Natural killer cell treated with Interleukin-12 subunit alpha and Interleukin-12 subunit beta and Interleukin-15 and Interleukin-18, amount 100 ng/mL, for 72 hours (primary cell): ENCODE measurements around the gene DNAH9. TPM values are rescaled to one million over a fixed set of nuclear protein-coding genes. Genes with fewer than 3 reads are reported as not detected.

ENCODE experiments used
- ATAC-seq, 2 donors: fragments of 150-1000 bp; cut with Tn5 transposase in 1 of 2; sonication (Bioruptor Pico), chemical (Tn5 transposase) in 1 of 2; 2 replicates each; pipeline ENCODE4 v1.10.0; 2021
- DNase-seq: peaks from one replicate; pipeline ENCODE4 v3.0.0; 2022; ENCODE audit warnings: low spot score
- H3K27ac Mint-ChIP-seq, 2 donors: 1 replicate in 1 of 2; 2 replicates in 1 of 2; pipeline ENCODE4 v1.8.0; 2022; ENCODE audit warnings: mixed read lengths in 2 of 2, mild to moderate bottlenecking in 1 of 2, moderate library complexity in 1 of 2
- H3K27me3 Mint-ChIP-seq, 2 donors: 1 replicate in 1 of 2; 2 replicates in 1 of 2; pipeline ENCODE4 v1.8.0; 2022; ENCODE audit warnings: mixed read lengths in 2 of 2
- H3K36me3 Mint-ChIP-seq: one replicate; pipeline ENCODE4 v1.8.0; 2022; ENCODE audit warnings: mixed read lengths
- H3K4me1 Mint-ChIP-seq, 2 donors: 1 replicate in 1 of 2; 2 replicates in 1 of 2; pipeline ENCODE4 v1.8.0; 2022; ENCODE audit warnings: low read depth in 2 of 2, mixed read lengths in 2 of 2, mild to moderate bottlenecking in 1 of 2
- H3K4me3 Mint-ChIP-seq: one replicate; pipeline ENCODE4 v1.8.0; 2022; ENCODE audit warnings: mixed read lengths
- H3K9me3 Mint-ChIP-seq: 2 replicates; pipeline ENCODE4 v1.8.0; 2022; ENCODE audit warnings: mixed read lengths
- total RNA-seq, 2 donors: library from RNA; stranded (reverse); gene quantifications; one replicate each; pipeline ENCODE4 v1.2.3, GENCODE V29; 2022

Gene DNAH9
- total RNA-seq, 2 donors from 2014 or later = not detected

GRCh38 chr17:11779892-11780291 is 181.6 kb downstream of the DNAH9 start:
- no peaks in the 10 kb centered on the region for H3K36me3 Mint-ChIP-seq
- no peak overlapping the region for H3K4me3 Mint-ChIP-seq
- no peaks in the 10 kb centered on the region for H3K4me1 Mint-ChIP-seq
- H3K27me3 Mint-ChIP-seq = no peaks in the 10 kb centered on the region
- H3K27ac Mint-ChIP-seq = no peak overlapping the region
- DNase-seq (no peak), ATAC-seq (no peak)
- peaks cover 16% of the 10 kb centered on the region for H3K9me3 Mint-ChIP-seq

- ATAC-seq = no peak
- peaks cover 15% of the 10 kb centered on the region for H3K9me3 Mint-ChIP-seq
Observed at GRCh38 chr17:11780621-11781020, 182.4 kb downstream of the DNAH9 start.

GRCh38 chr17:11786711-11787438 is 188.6 kb downstream of the DNAH9 start:
- Mint-ChIP-seq H3K4me1 (no peaks in the 10 kb centered on the region), H3K27ac (no peak overlapping the region), H3K36me3 (no peaks in the 10 kb centered on the region), H3K27me3 (no peaks in the 10 kb centered on the region), H3K4me3 (no peak overlapping the region), H3K9me3 (peaks cover 20% of the 10 kb centered on the region)
- ATAC-seq (no peak), DNase-seq (no peak)

More at GRCh38 chr17:11780621-11781020, 182.4 kb downstream of the DNAH9 start:
- H3K36me3 Mint-ChIP-seq = no peaks in the 10 kb centered on the region
- H3K27me3 Mint-ChIP-seq = no peaks in the 10 kb centered on the region
- no peak overlapping the region for H3K4me3 Mint-ChIP-seq
- no peak for DNase-seq
- H3K4me1 Mint-ChIP-seq = no peaks in the 10 kb centered on the region
- H3K27ac Mint-ChIP-seq = no peak overlapping the region

DNA sequence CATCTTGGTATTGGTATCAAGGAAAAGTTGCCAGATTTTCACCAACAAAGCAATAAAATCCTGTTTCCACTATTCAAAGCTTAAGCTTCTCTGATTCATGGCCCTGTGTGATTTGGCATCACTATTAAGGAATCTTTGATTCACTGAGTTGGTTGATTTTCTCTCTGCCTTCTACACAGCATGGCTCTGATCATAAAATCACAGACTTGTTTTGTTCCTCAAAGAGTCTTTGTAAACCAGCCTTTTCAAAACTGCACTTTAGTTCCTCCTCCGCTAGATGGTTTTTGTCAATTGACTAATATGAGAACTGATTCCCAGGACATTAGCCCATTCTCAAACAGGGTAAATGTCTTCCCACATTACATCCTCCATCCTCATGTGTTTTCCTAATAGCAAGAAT is 197.6 kb downstream of the DNAH9 start:
- Mint-ChIP-seq H3K9me3 (peaks cover 10% of the 10 kb centered on the region), H3K4me3 (no peak overlapping the region), H3K27me3 (no peaks in the 10 kb centered on the region), H3K36me3 (no peaks in the 10 kb centered on the region), H3K27ac (no peak overlapping the region), H3K4me1 (no peaks in the 10 kb centered on the region)
- DNase-seq (no peak), ATAC-seq (no peak)

DNA sequence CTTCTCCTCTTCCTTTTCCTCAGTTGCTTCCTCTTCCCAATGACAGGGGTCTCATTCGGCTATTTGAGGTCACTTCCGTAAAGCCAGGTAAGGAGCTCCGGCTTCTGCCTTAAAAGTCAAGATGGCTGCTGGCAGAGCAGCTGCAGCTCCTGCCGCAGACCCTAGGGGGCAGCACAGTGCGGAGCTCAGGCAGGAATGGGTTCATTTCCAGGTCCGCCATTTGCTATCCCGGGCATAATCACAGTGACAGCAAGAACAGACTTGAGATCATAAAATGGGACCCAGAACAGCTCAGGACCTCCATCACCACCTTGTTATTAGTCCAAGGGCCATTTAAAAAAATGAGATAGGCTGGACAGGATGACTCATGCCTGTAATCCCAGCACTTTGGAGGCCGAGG is 199.5 kb downstream of the DNAH9 start:
- no peak overlapping the region for H3K4me3 Mint-ChIP-seq
- ATAC-seq = no peak
- DNase-seq = no peak
- no peak overlapping the region for H3K27ac Mint-ChIP-seq
- H3K36me3 Mint-ChIP-seq = no peaks in the 10 kb centered on the region
- H3K27me3 Mint-ChIP-seq = no peaks in the 10 kb centered on the region
- peaks cover 10% of the 10 kb centered on the region for H3K9me3 Mint-ChIP-seq
- H3K4me1 Mint-ChIP-seq = no peaks in the 10 kb centered on the region

GRCh38 chr17:11803231-11803969 is 205.1 kb downstream of the DNAH9 start:
- Mint-ChIP-seq H3K4me1 (no peaks in the 10 kb centered on the region), H3K9me3 (peaks cover 2% of the 10 kb centered on the region), H3K27me3 (no peaks in the 10 kb centered on the region), H3K27ac (no peak overlapping the region), H3K36me3 (no peaks in the 10 kb centered on the region), H3K4me3 (no peak overlapping the region)
- DNase-seq = no peak
- no peak for ATAC-seq

GRCh38 chr17:11805138-11805537 is 206.9 kb downstream of the DNAH9 start:
- Mint-ChIP-seq H3K9me3 (peaks cover 3% of the 10 kb centered on the region), H3K36me3 (no peaks in the 10 kb centered on the region), H3K27ac (no peak overlapping the region), H3K4me3 (no peak overlapping the region), H3K4me1 (no peaks in the 10 kb centered on the region), H3K27me3 (no peaks in the 10 kb centered on the region)
- ATAC-seq (no peak), DNase-seq (no peak)

DNA sequence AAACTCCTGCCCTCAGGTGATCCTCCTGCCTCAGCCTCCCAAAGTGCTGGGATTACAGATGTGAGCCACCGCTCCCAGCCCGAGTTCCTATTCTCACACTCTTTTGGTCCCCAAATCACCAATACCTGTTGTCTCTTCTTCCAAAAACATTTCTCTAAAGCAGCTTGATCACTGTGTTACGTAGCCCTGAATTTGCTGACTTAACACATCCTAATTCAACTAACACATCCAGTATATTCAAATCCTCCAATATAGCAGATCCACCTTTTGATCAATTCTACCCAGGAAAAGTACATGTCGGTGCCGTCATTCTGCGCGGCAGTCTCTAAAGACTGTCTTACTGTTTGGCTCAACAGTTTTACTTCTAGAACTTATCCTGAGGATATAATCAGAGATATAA is 207.7 kb downstream of the DNAH9 start:
- DNase-seq = no peak
- Mint-ChIP-seq H3K36me3 (no peaks in the 10 kb centered on the region), H3K27me3 (no peaks in the 10 kb centered on the region), H3K27ac (no peak overlapping the region), H3K9me3 (peaks cover 8% of the 10 kb centered on the region), H3K4me1 (no peaks in the 10 kb centered on the region), H3K4me3 (no peak overlapping the region)
- ATAC-seq = no peak

DNA sequence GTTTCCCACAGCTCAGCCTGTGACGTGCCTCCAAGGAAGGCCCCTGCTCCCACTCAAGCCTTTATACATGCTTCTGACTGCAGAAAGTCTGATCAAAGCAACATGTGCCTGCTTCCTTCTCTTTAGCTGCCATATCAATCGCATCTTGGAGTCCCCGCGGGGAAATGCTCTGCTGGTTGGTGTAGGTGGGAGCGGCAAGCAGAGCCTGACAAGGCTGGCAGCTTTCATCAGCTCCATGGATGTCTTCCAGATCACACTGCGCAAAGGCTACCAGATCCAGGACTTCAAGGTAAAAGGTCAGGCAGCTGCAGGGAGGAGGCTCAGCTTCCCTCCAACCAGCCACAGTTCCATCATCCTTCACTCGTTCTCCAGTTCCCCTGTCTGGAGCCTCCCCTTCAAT is 209.3 kb downstream of the DNAH9 start:
- Mint-ChIP-seq H3K4me3 (no peak overlapping the region), H3K9me3 (peaks cover 8% of the 10 kb centered on the region), H3K27ac (no peak overlapping the region), H3K27me3 (no peaks in the 10 kb centered on the region), H3K36me3 (no peaks in the 10 kb centered on the region), H3K4me1 (no peaks in the 10 kb centered on the region)
- ATAC-seq (no peak), DNase-seq (no peak)

DNA sequence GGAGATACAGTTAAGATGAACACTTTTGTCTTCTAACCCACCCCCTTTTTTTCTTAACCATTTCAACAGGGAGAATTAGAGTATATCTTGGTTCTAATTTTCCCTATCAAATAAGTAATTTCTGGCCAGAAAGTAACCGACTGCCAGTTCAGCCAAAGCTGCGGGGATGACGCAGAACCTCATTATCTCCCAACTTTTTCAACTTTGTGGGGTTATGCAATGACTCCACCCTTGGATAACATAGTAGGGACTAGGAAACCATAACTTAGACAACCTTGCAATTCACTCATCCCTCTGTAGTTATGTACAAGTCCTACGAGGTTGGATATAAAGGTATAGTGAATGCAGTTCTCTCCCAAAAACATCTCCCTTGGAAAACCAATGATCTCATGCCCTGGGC is 215.0 kb downstream of the DNAH9 start:
- Mint-ChIP-seq H3K27ac (no peak overlapping the region), H3K9me3 (peaks cover 15% of the 10 kb centered on the region), H3K4me3 (no peak overlapping the region), H3K27me3 (no peaks in the 10 kb centered on the region), H3K36me3 (no peaks in the 10 kb centered on the region), H3K4me1 (no peaks in the 10 kb centered on the region)
- no peak for DNase-seq
- ATAC-seq = no peak

DNA sequence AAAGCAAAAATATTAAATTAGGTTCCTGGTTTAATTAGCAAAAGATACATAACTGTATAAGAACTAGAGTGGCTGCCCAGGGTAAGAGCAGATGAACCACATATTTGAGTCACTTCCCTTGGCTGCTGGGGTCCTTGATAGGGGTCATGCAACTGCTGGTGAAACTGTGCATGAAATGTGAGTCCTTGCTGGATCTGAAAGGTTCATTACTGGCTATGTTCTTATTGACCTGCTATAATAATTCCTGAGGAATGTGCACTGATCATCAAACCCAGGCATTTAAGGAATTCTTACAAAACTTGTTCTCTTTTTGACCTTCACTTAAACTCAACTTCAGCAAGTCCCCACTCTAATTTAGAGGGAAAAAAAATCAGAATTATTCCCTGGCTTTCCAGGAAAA is 215.6 kb downstream of the DNAH9 start:
- Mint-ChIP-seq H3K9me3 (peaks cover 15% of the 10 kb centered on the region), H3K4me1 (no peaks in the 10 kb centered on the region), H3K27ac (no peak overlapping the region), H3K27me3 (no peaks in the 10 kb centered on the region), H3K4me3 (no peak overlapping the region), H3K36me3 (no peaks in the 10 kb centered on the region)
- ATAC-seq (no peak), DNase-seq (no peak)

DNA sequence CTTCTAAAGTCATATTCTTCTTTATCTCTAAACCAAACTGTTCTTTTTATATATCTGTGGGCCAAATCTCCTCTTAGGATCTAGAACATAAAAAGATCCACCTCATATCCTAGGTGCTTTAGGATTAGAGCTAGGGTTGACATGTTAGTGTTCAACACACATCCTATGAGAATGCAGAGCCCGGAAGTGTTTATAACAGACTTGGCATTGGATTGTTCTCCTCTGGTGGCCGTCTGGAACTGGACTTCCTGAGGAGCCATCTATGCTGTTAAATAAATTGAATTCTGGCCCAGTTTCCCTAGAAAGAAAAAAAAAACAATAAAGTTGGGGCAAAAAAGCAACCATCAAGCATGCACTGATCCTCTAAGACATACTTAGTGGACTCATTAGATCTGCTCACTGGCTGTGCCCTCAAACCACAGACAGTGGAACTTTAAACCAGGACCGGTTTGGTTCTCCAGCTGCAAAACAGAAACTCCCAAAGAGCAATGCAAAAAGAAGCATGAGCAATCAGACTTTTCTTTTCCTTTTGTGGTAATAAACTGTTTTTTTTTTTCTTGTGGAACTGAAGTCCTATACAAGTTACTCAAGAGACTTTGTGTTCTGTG is 216.5 kb downstream of the DNAH9 start:
- no peaks in the 10 kb centered on the region for H3K27me3 Mint-ChIP-seq
- no peak overlapping the region for H3K27ac Mint-ChIP-seq
- DNase-seq = no peak
- H3K9me3 Mint-ChIP-seq = peaks cover 15% of the 10 kb centered on the region
- no peaks in the 10 kb centered on the region for H3K36me3 Mint-ChIP-seq
- no peaks in the 10 kb centered on the region for H3K4me1 Mint-ChIP-seq
- H3K4me3 Mint-ChIP-seq = no peak overlapping the region
- no peak for ATAC-seq

- no peak for ATAC-seq
- H3K4me1 Mint-ChIP-seq = no peaks in the 10 kb centered on the region
- H3K27me3 Mint-ChIP-seq = no peaks in the 10 kb centered on the region
- H3K4me3 Mint-ChIP-seq = no peak overlapping the region
- no peaks in the 10 kb centered on the region for H3K36me3 Mint-ChIP-seq
- DNase-seq = no peak
- H3K27ac Mint-ChIP-seq = no peak overlapping the region
- peaks cover 9% of the 10 kb centered on the region for H3K9me3 Mint-ChIP-seq
Observed at GRCh38 chr17:11816409-11816808, 218.1 kb downstream of the DNAH9 start.

- DNase-seq = no peak
Observed at GRCh38 chr17:11823862-11824261, 225.6 kb downstream of the DNAH9 start.

More at GRCh38 chr17:11823862-11824261, 225.6 kb downstream of the DNAH9 start:
- Mint-ChIP-seq H3K9me3 (peaks cover 19% of the 10 kb centered on the region), H3K27me3 (no peaks in the 10 kb centered on the region), H3K4me1 (no peaks in the 10 kb centered on the region), H3K27ac (no peak overlapping the region), H3K36me3 (peaks cover 5% of the 10 kb centered on the region), H3K4me3 (no peak overlapping the region)
- no peak for ATAC-seq
